GM13976 (cell line): ENCODE results near the gene ATP2B3.

Source experiments
- DNase-seq: peaks from one replicate; pipeline ENCODE4 v3.0.0; 2012; ENCODE audit warnings: low spot score
- in situ Hi-C: fragments of 300-500 bp; cut with MboI; formaldehyde crosslinking; loops from one replicate; pipeline ENCODE4 v1.12.0; 2022; ENCODE audit warnings: low sequenced_read_pairs, mixed read lengths, inconsistent platforms; ENCODE audit not compliant: unreplicated experiment
- TF ChIP-seq, protein P1 (sequence below): IDR thresholded peaks from 2 replicates; pipeline ENCODE4 v1.5.1; 2012; ENCODE audit warnings: borderline replicate concordance, mild to moderate bottlenecking; ENCODE audit not compliant: insufficient read depth; ENCODE audit errors: extremely low read depth, missing control alignments, control extremely low read depth

Gene ATP2B3

DNA sequence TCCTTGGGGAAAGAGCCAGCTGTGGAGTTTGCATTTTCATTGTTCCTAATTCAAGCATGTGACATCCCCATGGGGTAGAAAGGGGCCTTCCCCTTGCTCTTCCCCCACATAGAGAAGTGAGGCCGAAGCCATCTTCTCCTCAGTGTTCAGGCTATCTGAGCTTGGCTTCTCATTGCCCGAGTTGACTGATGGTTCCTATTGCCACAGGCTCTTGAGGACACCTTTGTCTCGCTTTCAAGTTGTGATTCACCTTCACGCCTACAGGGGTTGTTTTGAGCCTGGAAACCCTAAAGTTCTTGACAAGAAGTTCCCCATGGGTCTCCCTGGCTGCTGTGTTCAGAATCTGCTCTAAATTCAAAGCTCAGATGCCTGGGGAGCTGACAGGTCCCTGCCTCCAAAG, 56.5 kb downstream of the ATP2B3 start:
- in situ Hi-C loops: no loop called here
- TF ChIP-seq, protein P1, sequence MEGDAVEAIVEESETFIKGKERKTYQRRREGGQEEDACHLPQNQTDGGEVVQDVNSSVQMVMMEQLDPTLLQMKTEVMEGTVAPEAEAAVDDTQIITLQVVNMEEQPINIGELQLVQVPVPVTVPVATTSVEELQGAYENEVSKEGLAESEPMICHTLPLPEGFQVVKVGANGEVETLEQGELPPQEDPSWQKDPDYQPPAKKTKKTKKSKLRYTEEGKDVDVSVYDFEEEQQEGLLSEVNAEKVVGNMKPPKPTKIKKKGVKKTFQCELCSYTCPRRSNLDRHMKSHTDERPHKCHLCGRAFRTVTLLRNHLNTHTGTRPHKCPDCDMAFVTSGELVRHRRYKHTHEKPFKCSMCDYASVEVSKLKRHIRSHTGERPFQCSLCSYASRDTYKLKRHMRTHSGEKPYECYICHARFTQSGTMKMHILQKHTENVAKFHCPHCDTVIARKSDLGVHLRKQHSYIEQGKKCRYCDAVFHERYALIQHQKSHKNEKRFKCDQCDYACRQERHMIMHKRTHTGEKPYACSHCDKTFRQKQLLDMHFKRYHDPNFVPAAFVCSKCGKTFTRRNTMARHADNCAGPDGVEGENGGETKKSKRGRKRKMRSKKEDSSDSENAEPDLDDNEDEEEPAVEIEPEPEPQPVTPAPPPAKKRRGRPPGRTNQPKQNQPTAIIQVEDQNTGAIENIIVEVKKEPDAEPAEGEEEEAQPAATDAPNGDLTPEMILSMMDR: no peak
- peak; percentile 43 for DNase-seq

DNA sequence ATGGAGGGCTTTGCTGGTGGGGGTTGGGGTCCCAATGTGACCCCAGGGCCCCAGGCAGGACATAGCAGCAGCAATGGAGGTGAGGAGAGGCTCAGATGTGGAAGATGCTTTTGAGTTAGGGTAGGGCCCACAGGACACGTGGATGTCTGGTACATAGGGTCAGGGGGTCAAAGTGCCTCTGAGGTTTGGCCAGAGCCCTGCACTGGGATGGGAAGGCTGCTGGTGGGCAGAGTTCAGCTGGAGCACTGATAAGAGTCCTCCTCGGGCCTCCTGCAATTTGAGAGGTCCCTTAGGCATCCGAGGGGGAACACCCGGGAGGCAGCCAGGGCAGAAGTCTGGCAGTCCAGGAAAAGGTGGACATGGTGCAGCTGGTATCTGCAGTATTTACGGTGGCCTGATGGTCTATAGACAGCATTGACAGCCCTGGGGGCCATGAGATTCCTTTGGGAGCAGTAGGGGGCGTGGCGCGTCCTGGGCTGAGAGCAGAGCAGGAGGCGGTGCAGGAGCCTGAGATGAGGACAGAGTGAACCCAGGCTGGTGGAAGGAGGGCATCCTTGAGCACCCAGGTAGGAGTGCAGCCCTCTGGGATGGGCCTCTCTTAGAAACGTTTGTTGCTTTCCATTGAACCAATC, 58.9 kb downstream of the ATP2B3 start:
- in situ Hi-C loops: no loop called here
- TF ChIP-seq, protein P1: no peak

DNA sequence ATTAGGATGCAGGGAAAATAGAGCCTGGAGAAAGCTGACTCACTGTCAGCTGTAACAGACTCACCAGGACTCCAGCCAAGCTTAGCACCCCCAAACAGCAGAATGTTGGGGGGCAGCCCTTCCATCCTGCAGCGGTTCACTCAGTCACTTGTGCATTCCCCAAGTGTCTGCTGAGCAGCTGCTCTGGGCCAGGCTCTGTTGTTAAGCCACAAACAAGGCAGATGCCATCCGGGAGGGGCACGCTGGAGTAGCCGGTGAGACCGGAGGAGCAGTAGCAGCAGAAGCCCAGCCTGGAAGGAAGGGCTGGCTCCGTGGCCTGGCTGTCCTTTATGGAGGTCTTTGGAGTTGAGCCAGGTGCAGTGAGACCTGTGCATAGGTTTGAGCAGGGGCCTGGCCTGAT, 59.5 kb downstream of the ATP2B3 start:
- in situ Hi-C loops: no loop called here
- TF ChIP-seq, protein P1: no peak
- DNase-seq: no peak

More for the DNA sequence above, 58.9 kb downstream of the ATP2B3 start:
- DNase-seq: no peak

DNA sequence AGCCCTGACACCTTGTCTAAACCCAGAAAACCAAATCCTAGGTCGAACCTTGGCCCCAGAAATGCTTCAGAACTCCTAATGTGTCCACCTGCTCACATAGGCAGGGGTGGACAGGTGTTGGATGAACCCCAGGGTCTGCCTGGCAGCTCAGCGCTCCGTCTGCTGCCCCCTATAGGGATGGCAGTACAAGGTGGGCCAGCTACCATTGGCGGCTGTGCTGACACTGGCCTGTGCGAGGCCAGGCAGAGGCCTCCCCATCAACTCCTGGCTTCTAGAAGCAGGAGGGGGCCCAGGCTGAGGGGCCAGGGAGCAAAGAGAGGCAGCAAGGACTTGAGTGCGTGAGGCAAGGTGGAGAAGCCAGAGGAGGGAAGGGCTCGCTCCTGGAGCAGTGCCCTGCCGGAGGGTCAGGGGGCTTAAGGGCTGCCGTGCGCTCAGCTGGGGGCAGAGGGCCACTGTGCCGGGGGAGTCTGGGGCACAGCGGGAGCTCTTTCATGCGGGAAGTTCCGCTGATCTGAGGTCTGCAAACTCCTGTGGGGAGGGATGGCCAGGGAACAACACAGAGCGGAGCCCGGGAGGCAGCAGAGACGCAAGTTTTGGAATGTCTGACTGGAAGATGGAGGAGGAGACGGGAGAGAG, 60.9 kb downstream of the ATP2B3 start:
- no peak for DNase-seq
- TF ChIP-seq, protein P1: no peak
- in situ Hi-C loops: no loop called here

DNA sequence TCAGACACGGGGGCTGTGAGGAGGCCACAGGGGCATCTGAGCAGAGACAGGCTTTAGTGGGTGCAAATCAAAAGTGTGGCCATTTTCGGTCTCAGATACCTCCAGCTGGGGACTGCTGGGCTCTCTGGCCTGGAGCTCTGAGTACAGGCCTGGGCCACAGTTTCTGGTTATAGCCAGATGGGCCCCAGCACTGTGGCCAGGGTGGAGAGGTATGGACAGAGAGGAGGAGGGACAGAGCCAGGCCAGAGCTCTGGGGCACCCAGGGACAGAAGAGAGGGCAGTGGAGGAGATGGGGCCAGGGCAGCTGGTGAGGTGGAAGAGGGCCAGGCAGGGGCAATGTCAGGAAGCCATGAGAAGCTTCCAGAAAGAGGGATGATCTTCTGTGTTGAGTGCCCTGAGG, 61.4 kb downstream of the ATP2B3 start:
- in situ Hi-C loops: no loop called here
- TF ChIP-seq, protein P1: no peak
- no peak for DNase-seq

DNA sequence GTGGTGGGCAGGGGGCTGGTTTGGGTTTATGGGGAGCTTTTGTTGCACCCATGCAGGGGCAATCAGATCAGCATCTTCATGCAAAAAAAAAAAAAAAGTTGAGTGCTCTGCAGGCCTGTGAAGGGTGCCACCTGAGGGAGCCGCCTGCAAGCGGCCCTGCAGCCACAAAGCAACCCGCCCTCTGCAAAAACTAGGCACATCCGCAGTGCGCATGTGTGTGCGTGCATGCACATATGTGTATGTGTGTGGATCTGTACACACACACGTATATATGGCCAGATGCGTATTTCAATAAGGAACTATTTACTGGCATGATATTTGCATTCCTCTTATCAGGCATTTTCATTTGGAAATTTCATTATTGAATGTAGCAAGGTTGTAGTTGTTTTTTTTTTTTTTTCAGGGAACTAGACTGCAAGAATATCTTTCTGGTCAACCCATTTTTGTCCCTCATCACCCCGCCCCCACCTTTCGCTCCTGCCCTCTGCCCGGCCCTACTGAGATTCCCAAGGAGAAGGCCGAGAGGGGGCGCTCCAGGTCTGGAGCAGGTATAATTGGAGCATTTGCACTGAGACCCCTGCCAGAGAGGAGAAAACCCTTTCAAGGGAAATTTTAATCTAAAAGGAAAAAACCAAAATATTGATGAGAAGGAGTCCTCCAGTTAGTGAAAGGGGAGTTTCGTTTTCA, 63.4 kb downstream of the ATP2B3 start:
- in situ Hi-C loops: no loop called here
- TF ChIP-seq, protein P1: no peak
- DNase-seq: no peak
